ENCODE results near the gene PHLDA1. TPM values are rescaled to one million over a fixed set of nuclear protein-coding genes. Genes with fewer than 3 reads are reported as not detected.

PHLDA1 gene
- total RNA-seq, 1 experiment from 2014 or later: 203 TPM

DNA sequence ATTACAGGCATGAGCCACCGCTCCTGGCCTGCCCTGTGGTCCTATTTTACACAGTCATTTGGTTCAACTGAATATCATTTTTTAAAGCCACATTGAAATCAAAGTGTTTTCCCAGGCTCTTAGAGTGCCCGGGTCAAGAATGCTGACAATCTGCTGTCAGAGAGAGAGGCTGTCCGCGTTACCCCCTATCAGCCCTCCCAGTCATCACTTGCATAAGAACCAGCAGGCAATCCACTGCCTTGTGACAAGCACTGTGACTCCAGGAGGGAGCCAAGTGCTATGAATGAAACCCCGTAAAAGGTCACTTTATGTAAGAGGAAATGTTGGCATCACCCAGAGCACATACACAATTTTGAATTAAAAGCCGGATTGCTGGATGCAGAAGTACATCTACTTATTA, 13.5 kb downstream of the PHLDA1 start:
- no TSS peak for BruUV-seq (replicated peaks)
- peak; percentile 54 for DNase-seq (ENCODE audit: unreplicated experiment)
- Mint-ChIP-seq H3K4me3 (ENCODE audit: unreplicated experiment) (no peak overlapping the region), H3K27me3 (ENCODE audit: insufficient read depth, unreplicated experiment) (no peaks in the 10 kb centered on the region), H3K4me1 (ENCODE audit: insufficient read depth, unreplicated experiment) (peaks cover 39% of the 10 kb centered on the region), H3K36me3 (ENCODE audit: insufficient read depth, unreplicated experiment) (no peaks in the 10 kb centered on the region), H3K27ac (ENCODE audit: low read depth, unreplicated experiment) (peak overlapping the region; percentile 96), H3K9me3 (ENCODE audit: unreplicated experiment) (no peaks in the 10 kb centered on the region)
- ChIA-PET POLR2A (interaction anchor here (0.7 to 1.1 kb wide), 3 partner anchors 11 to 38 kb away, joined by 3 to 11 read pairs (median 3); partner anchors contain the start of gene PHLDA1), CTCF (interaction anchor here (1.3 kb wide), 1 partner anchor 198 kb away, joined by 3 read pairs; no protein-coding TSS in a partner anchor)
- no peak for TF ChIP-seq CTCF (IDR thresholded peaks at IDR 0.05; ENCODE audit: unreplicated experiment)
- intact Hi-C loops (cut with micrococcal nuclease): no loop called here

- TF ChIP-seq CTCF (IDR thresholded peaks at IDR 0.05; ENCODE audit: unreplicated experiment): no peak
- no peaks in the 10 kb centered on the region for H3K36me3 Mint-ChIP-seq (ENCODE audit: insufficient read depth, unreplicated experiment)
- no peak overlapping the region for H3K4me3 Mint-ChIP-seq (ENCODE audit: unreplicated experiment)
- ChIA-PET POLR2A (interaction anchor here (1.5 kb wide), 1 partner anchor 10 kb away, joined by 4 read pairs; no protein-coding TSS in a partner anchor), CTCF (interaction anchor here (1.7 kb wide), 1 partner anchor 391 kb away, joined by 4 read pairs; no protein-coding TSS in a partner anchor)
- no TSS peak for BruUV-seq (replicated peaks)
- peaks cover 19% of the 10 kb centered on the region for H3K4me1 Mint-ChIP-seq (ENCODE audit: insufficient read depth, unreplicated experiment)
- DNase-seq (ENCODE audit: unreplicated experiment): no peak
- intact Hi-C loops (cut with micrococcal nuclease): no loop called here
- no peaks in the 10 kb centered on the region for H3K9me3 Mint-ChIP-seq (ENCODE audit: unreplicated experiment)
- no peaks in the 10 kb centered on the region for H3K27me3 Mint-ChIP-seq (ENCODE audit: insufficient read depth, unreplicated experiment)
- no peak overlapping the region for H3K27ac Mint-ChIP-seq (ENCODE audit: low read depth, unreplicated experiment)
Measured at GRCh38 chr12:76014007-76014406, 17.6 kb downstream of the PHLDA1 start.

DNA sequence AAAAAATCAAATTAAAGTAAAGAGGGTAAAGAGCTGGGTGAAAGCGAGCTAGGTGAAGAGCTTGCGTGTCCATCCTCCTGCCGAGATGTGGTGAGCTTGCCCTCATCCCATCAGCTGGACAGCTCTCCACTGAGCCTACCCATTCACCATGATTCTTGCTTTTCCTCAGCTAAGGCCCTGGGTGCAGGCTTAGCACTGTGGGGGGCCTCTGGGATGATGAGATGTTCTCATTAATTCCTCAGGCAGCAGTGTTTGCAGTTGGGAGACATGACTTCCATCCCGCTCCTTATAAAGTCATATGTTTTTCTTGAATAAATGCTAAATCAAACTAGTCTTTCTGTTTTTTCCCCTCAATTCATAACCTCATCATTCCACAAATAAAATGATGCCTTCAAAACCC, 18.0 kb downstream of the PHLDA1 start:
- no peak overlapping the region for H3K4me3 Mint-ChIP-seq (ENCODE audit: unreplicated experiment)
- no peak for DNase-seq (ENCODE audit: unreplicated experiment)
- H3K27me3 Mint-ChIP-seq (ENCODE audit: insufficient read depth, unreplicated experiment): no peaks in the 10 kb centered on the region
- H3K36me3 Mint-ChIP-seq (ENCODE audit: insufficient read depth, unreplicated experiment): no peaks in the 10 kb centered on the region
- peaks cover 15% of the 10 kb centered on the region for H3K4me1 Mint-ChIP-seq (ENCODE audit: insufficient read depth, unreplicated experiment)
- H3K27ac Mint-ChIP-seq (ENCODE audit: low read depth, unreplicated experiment): no peak overlapping the region
- intact Hi-C loops (cut with micrococcal nuclease): no loop called here
- no TSS peak for BruUV-seq (replicated peaks)
- POLR2A ChIA-PET: interaction anchor here (0.6 to 1.7 kb wide), 4 partner anchors 9 to 58 kb away, joined by 3 to 9 read pairs (median 4); no protein-coding TSS in a partner anchor
- TF ChIP-seq CTCF (IDR thresholded peaks at IDR 0.05; ENCODE audit: unreplicated experiment): no peak
- CTCF ChIA-PET: interaction anchor here (1.7 kb wide), 1 partner anchor 390 kb away, joined by 4 read pairs; no protein-coding TSS in a partner anchor
- H3K9me3 Mint-ChIP-seq (ENCODE audit: unreplicated experiment): no peaks in the 10 kb centered on the region

DNA sequence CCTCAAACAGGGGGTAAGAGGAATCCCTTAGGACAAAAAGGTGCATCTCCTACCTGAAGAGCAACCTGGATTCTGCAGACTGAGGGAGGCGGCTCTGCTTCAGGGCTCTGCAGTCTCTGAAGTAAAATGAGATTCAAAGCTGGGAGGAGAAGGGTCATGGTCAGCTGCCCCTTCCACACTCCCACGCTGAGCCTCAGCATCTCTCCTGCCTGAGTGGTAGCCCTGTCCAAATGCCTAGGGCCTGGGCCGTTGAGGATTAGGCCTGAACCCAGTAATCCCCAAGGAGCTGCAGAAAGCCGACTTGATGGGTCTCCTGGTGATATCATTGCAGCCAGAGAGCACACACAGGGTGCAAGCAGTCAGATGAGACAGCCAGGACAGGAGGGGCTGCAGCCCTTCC, 18.9 kb downstream of the PHLDA1 start:
- intact Hi-C loops (cut with micrococcal nuclease): no loop called here
- Mint-ChIP-seq H3K36me3 (ENCODE audit: insufficient read depth, unreplicated experiment) (no peaks in the 10 kb centered on the region), H3K27ac (ENCODE audit: low read depth, unreplicated experiment) (no peak overlapping the region), H3K4me1 (ENCODE audit: insufficient read depth, unreplicated experiment) (peaks cover 8% of the 10 kb centered on the region), H3K4me3 (ENCODE audit: unreplicated experiment) (no peak overlapping the region), H3K9me3 (ENCODE audit: unreplicated experiment) (no peaks in the 10 kb centered on the region), H3K27me3 (ENCODE audit: insufficient read depth, unreplicated experiment) (no peaks in the 10 kb centered on the region)
- no TSS peak for BruUV-seq (replicated peaks)
- ChIA-PET POLR2A (interaction anchor here (0.9 to 1.7 kb wide), 3 partner anchors 9 to 57 kb away, joined by 4 to 9 read pairs (median 4); no protein-coding TSS in a partner anchor), CTCF (interaction anchor here (0.6 to 1.7 kb wide), 2 partner anchors 44 to 389 kb away, joined by 4 read pairs; no protein-coding TSS in a partner anchor)
- no peak for DNase-seq (ENCODE audit: unreplicated experiment)
- TF ChIP-seq CTCF (IDR thresholded peaks at IDR 0.05; ENCODE audit: unreplicated experiment): no peak
